ENCODE data around the gene NCOR2. TPM values are rescaled to one million over a fixed set of nuclear protein-coding genes. Genes with fewer than 3 reads are reported as not detected.

The NCOR2 gene
- total and polyA plus RNA-seq, 10 of the 15 experiments (the other 5 are each of a cell fraction or from before 2014, with no cell fraction given), result 0.43 to 179 (median 14.9) TPM

DNA sequence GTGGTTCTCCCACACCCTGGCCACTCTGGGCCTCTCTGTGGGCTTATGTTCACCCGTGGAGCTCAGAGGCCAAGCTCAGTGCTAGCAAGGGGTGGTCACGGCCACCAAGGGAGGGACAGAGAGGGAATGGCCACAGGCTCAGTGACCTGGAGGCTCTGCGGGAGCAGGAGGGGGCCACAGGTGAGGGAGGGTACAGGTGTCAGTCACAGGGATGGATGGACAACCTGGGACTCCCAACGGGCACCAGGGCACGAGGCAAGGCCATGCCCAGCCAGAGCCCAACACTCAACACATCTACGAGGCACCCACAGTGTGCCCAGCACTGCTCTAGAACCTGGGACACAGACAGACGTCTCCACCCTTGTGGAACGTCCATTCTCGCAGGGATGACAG lies 11.3 kb downstream of the NCOR2 start:
- BruUV-seq (replicated peaks), result no TSS peak
- 87% methylated on average over 9 of the region's 9 CpGs for WGBS (ENCODE audit: insufficient coverage, insufficient replicate concordance, low lambda C conversion rate, missing lambda C conversion rate)
- Histone ChIP-seq H3K4me3 (no peak overlapping the region), H3K4me1 (ENCODE audit: control insufficient read depth, insufficient read depth, low read length) (peaks cover 48% of the 10 kb centered on the region), H3K79me2 (ENCODE audit: control insufficient read depth, insufficient read depth, low read length) (peaks cover 97% of the 10 kb centered on the region), H3K27ac (ENCODE audit: control insufficient read depth, insufficient read depth) (no peak overlapping the region), H3K4me2 (ENCODE audit: control insufficient read depth, insufficient read depth) (no peak overlapping the region), H3K9me3 (replicated peaks; ENCODE audit: control insufficient read depth, insufficient read depth, low read length) (no peaks in the 10 kb centered on the region; the same call in 2 of the 3 replicates), H3K27me3 (replicated peaks in 1 of 2; ENCODE audit: control insufficient read depth in 2 of 2, insufficient read depth in 2 of 2, low read length in 1 of 2) (no peaks in the 10 kb centered on the region), H3K36me3 (ENCODE audit: control insufficient read depth in 2 of 2, insufficient read depth in 2 of 2, low read length in 1 of 2) (peaks cover 0 to 5% of the 10 kb centered on the region in 2 experiments; a peak in 2 of 4 replicates), H2AFZ (ENCODE audit: control insufficient read depth, low read depth, low read length) (no peak overlapping the region), H4K20me1 (ENCODE audit: control insufficient read depth, insufficient read depth) (peaks cover 2% of the 10 kb centered on the region), H3K9ac (ENCODE audit: control insufficient read depth, insufficient read depth, low read length) (no peak overlapping the region)
- in situ Hi-C loops (cut with MboI), result loop anchor here (5.0 kb wide), 1 partner anchor 211 kb away; no protein-coding TSS in a partner anchor
- ATAC-seq, result no peak
- ChIA-PET CTCF (no interaction called here), SMC1A (ENCODE audit: uncharacterized antibody, unreplicated experiment) (interaction anchor here (2.3 to 6.3 kb wide), 2 partner anchors 8 to 10 kb away, joined by 6 to 48 read pairs; no protein-coding TSS in a partner anchor), POLR2A (no interaction called here), RAD21 (ENCODE audit: unreplicated experiment) (no interaction called here)
- no peak for DNase-seq (ENCODE audit: low read depth, low spot score)
- intact Hi-C loops (cut with micrococcal nuclease; ENCODE audit: unreplicated experiment), result no loop called here
- TF ChIP-seq ZSCAN29 (IDR thresholded peaks at IDR 0.05) (no peak), NFYB (IDR thresholded peaks at IDR 0.05; ENCODE audit: insufficient read depth, low read depth, low read length) (no peak), KDM1A (IDR thresholded peaks at IDR 0.05; ENCODE audit: borderline replicate concordance) (no peak), TAF1 (IDR thresholded peaks at IDR 0.05; ENCODE audit: borderline replicate concordance, low read depth, low read length) (no peak), RAD51 (IDR thresholded peaks at IDR 0.05) (no peak), BRCA1 (IDR thresholded peaks at IDR 0.05; ENCODE audit: low read depth, low read length) (no peak), SMC3 (IDR thresholded peaks at IDR 0.05; ENCODE audit: borderline replicate concordance, low read length) (no peak), CEBPB (IDR thresholded peaks at IDR 0.05; ENCODE audit: borderline replicate concordance in 1 of 2, low read depth in 2 of 2, low read length in 2 of 2) (no peak), DPF2 (IDR thresholded peaks at IDR 0.05) (no peak), POLR2AphosphoS5 (IDR thresholded peaks at IDR 0.05; ENCODE audit: low read length) (no peak), ATF7 (IDR thresholded peaks at IDR 0.05; ENCODE audit: low read depth) (no peak), CBX3 (IDR thresholded peaks at IDR 0.05; ENCODE audit: borderline replicate concordance, low read depth) (no peak), RBBP5 (conservative IDR thresholded peaks at IDR 0.05) (no peak), FOXM1 (IDR thresholded peaks at IDR 0.05; ENCODE audit: low read depth, low read length) (no peak), LARP7 (IDR thresholded peaks at IDR 0.05) (no peak), ZBED1 (IDR thresholded peaks at IDR 0.05; ENCODE audit: borderline replicate concordance) (no peak), FOXK2 (IDR thresholded peaks at IDR 0.05) (no peak)
- TF ChIP-seq, protein P1, sequence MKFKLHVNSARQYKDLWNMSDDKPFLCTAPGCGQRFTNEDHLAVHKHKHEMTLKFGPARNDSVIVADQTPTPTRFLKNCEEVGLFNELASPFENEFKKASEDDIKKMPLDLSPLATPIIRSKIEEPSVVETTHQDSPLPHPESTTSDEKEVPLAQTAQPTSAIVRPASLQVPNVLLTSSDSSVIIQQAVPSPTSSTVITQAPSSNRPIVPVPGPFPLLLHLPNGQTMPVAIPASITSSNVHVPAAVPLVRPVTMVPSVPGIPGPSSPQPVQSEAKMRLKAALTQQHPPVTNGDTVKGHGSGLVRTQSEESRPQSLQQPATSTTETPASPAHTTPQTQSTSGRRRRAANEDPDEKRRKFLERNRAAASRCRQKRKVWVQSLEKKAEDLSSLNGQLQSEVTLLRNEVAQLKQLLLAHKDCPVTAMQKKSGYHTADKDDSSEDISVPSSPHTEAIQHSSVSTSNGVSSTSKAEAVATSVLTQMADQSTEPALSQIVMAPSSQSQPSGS (IDR thresholded peaks at IDR 0.05; ENCODE audit: low read length), result no peak
- FAIRE-seq, result no peak
